GM12891 (cell line): ENCODE data around the gene ATP6V0A1.
A peak's percentile ranks its signal among the peaks of the same experiment; 100 is the strongest.

Experiments
- DNase-seq: peaks from one replicate; pipeline ENCODE4 v3.0.0; 2011; ENCODE audit warnings: low spot score; ENCODE audit not compliant: insufficient read length
- FAIRE-seq: peaks from 2 replicates; lab custom pipeline; 2011; peaks lifted over from hg19 to GRCh38; lab: Jason Lieb, UNC
- PAX5 ChIP-seq: IDR thresholded peaks from 2 replicates; pipeline ENCODE4 v1.6.1; 2011; ENCODE audit warnings: low read length, moderate library complexity, mild to moderate bottlenecking; ENCODE audit not compliant: insufficient read depth, severe bottlenecking
- POLR2A ChIP-seq: IDR thresholded peaks from 2 replicates; pipeline ENCODE4 v1.6.1; 2011; ENCODE audit warnings: low read depth, low read length, control low read depth
- POLR2AphosphoS5 ChIP-seq: IDR thresholded peaks from 2 replicates; pipeline ENCODE4 v1.6.1; 2011; ENCODE audit warnings: low read depth, low read length, control low read depth
- POU2F2 ChIP-seq: IDR thresholded peaks from 2 replicates; pipeline ENCODE4 v1.6.1; 2011; ENCODE audit warnings: low read depth, mild to moderate bottlenecking, control low read depth, low read length, moderate library complexity
- SPI1 ChIP-seq: IDR thresholded peaks from 2 replicates; pipeline ENCODE4 v1.6.1; 2011; ENCODE audit warnings: low read depth, low read length, control low read depth
- TAF1 ChIP-seq: IDR thresholded peaks from 2 replicates; pipeline ENCODE4 v1.6.1; 2011; ENCODE audit warnings: low read depth, low read length, control low read depth

ATP6V0A1 gene

DNA sequence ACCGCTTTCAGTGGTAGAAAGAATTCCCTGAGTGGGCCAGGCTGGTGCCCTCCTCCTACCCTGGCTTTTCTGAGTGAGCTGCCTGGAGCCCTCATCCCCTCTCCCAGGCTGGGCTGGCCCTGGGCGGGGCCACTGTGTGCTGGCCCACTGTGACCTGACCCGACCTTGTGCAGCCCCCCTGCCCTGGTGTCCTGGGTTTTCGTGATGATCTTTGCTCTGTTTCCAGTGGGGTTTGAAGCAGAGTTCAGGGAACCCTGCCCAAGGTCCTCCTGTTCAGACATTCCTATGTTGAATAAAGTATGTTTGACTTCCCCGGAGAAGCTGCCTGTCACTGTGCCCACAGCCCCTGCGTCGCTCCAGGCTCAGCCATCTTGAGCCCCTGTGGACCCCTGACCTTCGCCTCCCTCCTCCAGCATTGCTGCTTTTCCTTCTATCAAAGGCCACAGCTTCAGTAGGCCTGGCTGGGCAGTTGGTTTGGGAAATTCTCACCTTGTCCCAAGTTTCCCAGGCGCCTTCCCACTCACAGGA is 63.6 kb downstream of the ATP6V0A1 start:
- TF ChIP-seq TAF1 = no peak
- TF ChIP-seq POLR2A = no peak
- no peak for TF ChIP-seq PAX5
- DNase-seq (no peak), FAIRE-seq (no peak)

DNA sequence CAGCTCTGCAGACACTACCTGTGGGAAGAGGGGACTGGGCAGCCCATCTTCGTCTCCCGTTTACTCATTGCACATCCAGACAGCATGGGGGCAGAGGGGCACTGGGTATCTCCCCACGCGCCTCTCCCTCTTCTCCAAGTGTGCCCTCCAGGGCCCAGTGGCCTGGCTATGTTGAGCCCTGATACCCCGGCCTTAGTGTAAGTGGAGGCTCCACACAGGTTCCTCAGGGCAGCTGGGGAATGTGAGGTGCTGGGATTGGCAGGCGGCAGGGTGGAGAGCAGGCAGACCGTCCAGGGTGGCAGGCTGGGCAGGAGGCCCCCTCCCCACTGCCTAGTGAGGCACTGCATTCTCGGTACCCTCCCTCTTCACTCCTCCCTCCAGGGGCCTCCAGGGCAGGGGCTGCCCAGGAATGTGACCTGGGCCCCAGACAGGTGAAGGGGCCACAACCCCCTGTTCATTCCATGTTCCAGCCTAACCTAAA is 64.2 kb downstream of the ATP6V0A1 start:
- TF ChIP-seq POLR2AphosphoS5 = no peak
- TF ChIP-seq PAX5 = no peak
- no peak for TF ChIP-seq SPI1
- no peak for FAIRE-seq
- DNase-seq = no peak

GRCh38 chr17:42525221-42525620 is 66.5 kb downstream of the ATP6V0A1 start:
- DNase-seq (no peak), FAIRE-seq (no peak)
- no peak for TF ChIP-seq POLR2A
- TF ChIP-seq SPI1 = no peak
- TF ChIP-seq POU2F2 = no peak
- no peak for TF ChIP-seq POLR2AphosphoS5
- TF ChIP-seq PAX5 = no peak
- no peak for TF ChIP-seq TAF1

- no peak for TF ChIP-seq POLR2A
- no peak for TF ChIP-seq TAF1
- no peak for TF ChIP-seq SPI1
- TF ChIP-seq POU2F2 = no peak
- no peak for TF ChIP-seq POLR2AphosphoS5
- TF ChIP-seq PAX5 = no peak
- DNase-seq (no peak), FAIRE-seq (no peak)
Observed at GRCh38 chr17:42526031-42526444, 67.4 kb downstream of the ATP6V0A1 start.

GRCh38 chr17:42527932-42528331 is 69.3 kb downstream of the ATP6V0A1 start:
- TF ChIP-seq SPI1 (no peak), PAX5 (no peak), POLR2A (no peak), POU2F2 (no peak), POLR2AphosphoS5 (no peak), TAF1 (no peak)
- DNase-seq (no peak), FAIRE-seq (no peak)

DNA sequence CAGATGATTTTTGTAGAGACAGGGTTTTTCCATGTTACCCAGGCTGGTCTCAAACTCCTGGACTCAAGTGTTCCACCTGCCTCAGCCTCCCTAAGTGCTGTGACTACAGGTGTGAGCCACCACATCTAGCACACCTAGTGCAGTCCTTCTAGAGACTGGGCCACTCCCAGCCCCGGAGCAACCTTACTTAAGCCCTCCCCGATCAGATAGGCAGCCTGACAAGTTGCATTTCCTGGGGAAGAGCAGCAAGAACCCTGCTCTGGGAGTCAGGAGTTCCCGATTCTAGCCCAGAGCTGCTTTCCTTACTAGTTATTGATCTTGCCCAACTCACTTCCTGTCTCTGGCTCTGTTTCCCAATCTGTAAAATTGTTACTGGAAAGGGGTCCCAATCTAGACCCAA is 70.4 kb downstream of the ATP6V0A1 start:
- TF ChIP-seq PAX5 (no peak), TAF1 (no peak), SPI1 (no peak), POU2F2 (no peak), POLR2A (no peak), POLR2AphosphoS5 (no peak)
- DNase-seq (no peak), FAIRE-seq (no peak)

GRCh38 chr17:42530952-42531454 is 72.3 kb downstream of the ATP6V0A1 start:
- TF ChIP-seq POU2F2 = no peak
- TF ChIP-seq TAF1 = no peak
- TF ChIP-seq POLR2A = no peak
- TF ChIP-seq SPI1 = no peak
- TF ChIP-seq POLR2AphosphoS5 = no peak
- no peak for TF ChIP-seq PAX5
- DNase-seq (no peak), FAIRE-seq (no peak)

DNA sequence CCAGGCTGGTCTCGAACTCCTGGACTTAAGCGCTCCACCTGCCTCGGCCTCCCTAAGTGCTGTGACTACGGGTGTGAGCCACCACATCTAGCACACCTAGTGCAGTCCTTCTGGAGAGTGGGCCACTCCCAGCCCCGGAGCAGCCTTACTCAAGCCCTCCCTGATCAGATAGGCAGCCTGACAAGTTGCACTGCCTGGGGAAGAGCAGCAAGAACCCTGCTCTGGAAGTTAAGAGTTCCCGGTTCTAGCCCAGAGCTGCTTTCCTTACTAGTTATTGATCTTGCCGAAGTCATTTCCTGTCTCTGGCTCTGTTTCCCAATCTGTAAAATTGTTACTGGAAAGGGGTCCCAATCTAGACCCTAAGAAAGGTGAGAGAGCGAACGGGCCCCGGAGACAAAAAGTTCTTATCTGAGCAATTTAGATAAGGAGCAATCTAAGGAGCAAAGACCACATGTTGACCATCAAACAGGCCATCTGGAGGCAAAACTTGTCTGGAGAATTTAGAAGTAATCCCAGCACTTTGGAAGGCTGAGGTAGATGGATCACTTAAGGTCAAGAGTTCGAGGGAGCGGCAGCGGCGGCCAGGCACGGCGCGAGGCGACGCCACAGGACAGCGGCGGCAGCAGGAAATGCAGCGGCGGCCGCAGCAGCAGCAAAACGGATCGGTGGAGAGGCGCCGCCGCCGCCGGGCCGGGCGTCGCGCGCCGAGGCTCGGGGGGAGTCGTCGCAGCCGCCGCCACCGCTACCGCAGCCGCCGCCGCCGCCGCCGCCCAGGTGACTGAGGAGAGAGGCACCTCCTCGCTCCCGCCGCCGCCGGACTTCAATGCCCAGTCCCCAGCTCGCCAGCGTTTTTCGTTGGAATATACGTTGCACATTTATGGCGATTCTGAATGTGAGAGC is 73.0 kb downstream of the ATP6V0A1 start:
- no peak for TF ChIP-seq PAX5
- no peak for TF ChIP-seq TAF1
- no peak for TF ChIP-seq POLR2A
- no peak for TF ChIP-seq POU2F2
- TF ChIP-seq SPI1 = no peak
- no peak for TF ChIP-seq POLR2AphosphoS5
- DNase-seq = no peak
- FAIRE-seq = peak; percentile 73

DNA sequence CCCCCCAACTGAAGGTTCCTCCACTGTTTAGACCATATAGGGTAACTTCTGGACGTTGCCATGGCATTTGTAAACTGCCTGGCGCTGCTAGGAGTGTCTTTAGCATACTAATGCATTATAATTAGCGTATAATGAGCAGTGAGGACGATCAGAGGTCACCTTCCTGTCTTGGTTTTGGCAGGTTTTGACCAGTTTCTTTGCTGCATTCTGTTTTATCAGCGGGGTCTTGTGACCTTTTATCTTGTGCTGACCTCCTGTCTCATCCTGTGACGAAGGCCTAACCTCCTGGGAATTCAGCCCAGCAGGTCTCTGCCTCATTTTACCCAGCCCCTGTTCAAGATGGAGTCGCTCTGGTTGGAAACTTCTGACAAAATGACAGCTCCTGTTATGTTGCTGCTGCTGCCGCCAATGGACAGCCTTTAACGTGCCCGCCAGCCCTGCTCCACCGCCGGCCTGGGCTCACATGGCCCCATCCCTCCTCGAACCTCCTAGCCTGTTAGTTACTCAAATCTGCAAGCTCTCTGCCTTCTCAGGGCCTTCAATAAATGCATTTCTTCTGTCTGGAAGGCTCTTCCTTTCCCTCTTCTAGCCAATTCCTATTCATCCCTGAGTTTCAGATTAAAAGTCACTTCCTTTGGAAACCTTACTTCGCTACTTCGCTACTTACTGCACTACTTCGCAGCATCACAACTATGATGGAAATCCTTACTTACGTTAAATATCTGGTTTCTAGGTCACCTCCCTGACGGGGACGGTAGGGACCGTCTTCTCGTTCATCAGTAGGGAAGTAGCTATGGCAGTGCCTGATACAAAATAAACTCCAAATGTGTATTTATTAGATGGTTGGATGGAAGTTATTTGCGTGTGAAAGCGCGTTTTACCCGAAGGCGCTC is 76.7 kb downstream of the ATP6V0A1 start:
- TF ChIP-seq TAF1 (no peak), POU2F2 (no peak), SPI1 (0 out of 2 replicates have a peak, but pooled peaks have one; percentile 0), PAX5 (no peak), POLR2A (no peak), POLR2AphosphoS5 (no peak)
- DNase-seq (no peak), FAIRE-seq (no peak)
